GM12864 (cell line): ENCODE results near the gene IFFO2.
A peak's percentile ranks its signal among the peaks of the same experiment; 100 is the strongest.

Source experiments
- DNase-seq: peaks from one replicate; pipeline ENCODE4 v3.0.0-alpha.2; 2011; ENCODE audit warnings: low read depth
- H3K4me3 ChIP-seq: 2 replicates; pipeline ENCODE4 v1.5.1; 2011; ENCODE audit warnings: mild to moderate bottlenecking, low read depth, low read length, control low read depth
- TF ChIP-seq, protein P1 (sequence below): IDR thresholded peaks from 2 replicates; pipeline ENCODE4 v1.5.1; 2011; ENCODE audit warnings: low read depth, mild to moderate bottlenecking, moderate library complexity, low read length, control low read depth, inconsistent platforms; ENCODE audit errors: missing control alignments

Gene IFFO2

DNA sequence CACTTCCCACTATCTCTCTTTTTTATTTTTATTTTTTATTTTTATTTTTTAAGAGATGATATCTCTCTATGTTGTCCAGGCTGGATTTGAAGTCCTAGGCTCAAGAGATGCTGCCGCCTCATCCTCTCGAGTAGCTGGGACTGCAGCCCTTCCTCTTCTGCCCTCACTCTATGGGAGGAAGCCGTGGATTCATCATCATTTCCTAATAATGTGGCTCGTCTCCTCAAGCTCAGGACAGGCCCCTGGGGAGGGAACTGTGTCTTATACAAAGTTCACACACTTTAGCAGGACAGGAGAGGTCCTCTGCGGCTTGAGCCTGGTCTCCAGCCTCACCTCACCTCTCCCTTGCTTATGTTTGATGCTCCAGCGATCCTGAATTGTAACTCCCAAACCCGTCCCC lies 16.5 kb upstream of the IFFO2 start:
- TF ChIP-seq, protein P1, sequence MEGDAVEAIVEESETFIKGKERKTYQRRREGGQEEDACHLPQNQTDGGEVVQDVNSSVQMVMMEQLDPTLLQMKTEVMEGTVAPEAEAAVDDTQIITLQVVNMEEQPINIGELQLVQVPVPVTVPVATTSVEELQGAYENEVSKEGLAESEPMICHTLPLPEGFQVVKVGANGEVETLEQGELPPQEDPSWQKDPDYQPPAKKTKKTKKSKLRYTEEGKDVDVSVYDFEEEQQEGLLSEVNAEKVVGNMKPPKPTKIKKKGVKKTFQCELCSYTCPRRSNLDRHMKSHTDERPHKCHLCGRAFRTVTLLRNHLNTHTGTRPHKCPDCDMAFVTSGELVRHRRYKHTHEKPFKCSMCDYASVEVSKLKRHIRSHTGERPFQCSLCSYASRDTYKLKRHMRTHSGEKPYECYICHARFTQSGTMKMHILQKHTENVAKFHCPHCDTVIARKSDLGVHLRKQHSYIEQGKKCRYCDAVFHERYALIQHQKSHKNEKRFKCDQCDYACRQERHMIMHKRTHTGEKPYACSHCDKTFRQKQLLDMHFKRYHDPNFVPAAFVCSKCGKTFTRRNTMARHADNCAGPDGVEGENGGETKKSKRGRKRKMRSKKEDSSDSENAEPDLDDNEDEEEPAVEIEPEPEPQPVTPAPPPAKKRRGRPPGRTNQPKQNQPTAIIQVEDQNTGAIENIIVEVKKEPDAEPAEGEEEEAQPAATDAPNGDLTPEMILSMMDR = no peak
- no peak for DNase-seq
- no peak overlapping the region for H3K4me3 ChIP-seq

- no peak overlapping the region for H3K4me3 ChIP-seq
- TF ChIP-seq, protein P1 = peak; percentile 21
- DNase-seq = no peak
Observed at GRCh38 chr1:18972531-18972930, 16.1 kb upstream of the IFFO2 start.

- H3K4me3 ChIP-seq = no peak overlapping the region
- no peak for DNase-seq
- TF ChIP-seq, protein P1 = no peak
Observed at GRCh38 chr1:18970762-18971161, 14.3 kb upstream of the IFFO2 start.

DNA sequence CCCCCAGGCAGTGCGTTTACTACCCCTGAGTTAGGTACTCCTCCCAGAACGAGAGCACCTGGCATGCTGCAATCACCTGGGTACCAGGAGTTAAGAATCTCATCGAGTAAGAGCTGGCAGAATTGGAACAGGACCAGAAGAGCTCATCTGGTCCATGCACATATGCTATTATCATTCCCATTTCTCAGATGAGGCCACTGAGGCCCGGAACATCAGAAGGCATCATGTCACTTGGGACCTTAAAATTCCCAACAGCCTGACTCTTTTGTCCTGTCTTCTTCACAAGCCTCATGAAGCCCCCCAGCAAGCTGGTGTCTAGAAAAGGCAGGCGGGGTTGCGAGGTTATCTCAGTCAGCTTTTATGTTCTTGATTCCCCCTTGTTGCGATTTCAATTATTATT lies 13.9 kb upstream of the IFFO2 start:
- DNase-seq = no peak
- TF ChIP-seq, protein P1 = no peak
- H3K4me3 ChIP-seq = no peak overlapping the region

- no peak overlapping the region for H3K4me3 ChIP-seq
- DNase-seq = no peak
- TF ChIP-seq, protein P1 = no peak
Observed at GRCh38 chr1:18967066-18967690, 10.7 kb upstream of the IFFO2 start.

- DNase-seq = no peak
- TF ChIP-seq, protein P1 = no peak
- H3K4me3 ChIP-seq = no peak overlapping the region
Observed at GRCh38 chr1:18965206-18966173, 9.0 kb upstream of the IFFO2 start.
